HepG2 (cell line): ENCODE data around the gene KLC4. TPM values are rescaled to one million over a fixed set of nuclear protein-coding genes. Genes with fewer than 3 reads are reported as not detected.

ENCODE experiments used
- FOXK2 ChIP-seq: fragments of 450-650 bp; IDR thresholded peaks from 2 replicates; pipeline ENCODE4 v1.6.1; 2016
- FOXM1 ChIP-seq: sonication (generic); formaldehyde crosslinking; IDR thresholded peaks from 2 replicates; pipeline ENCODE4 v1.5.0; 2020; ENCODE audit warnings: missing genetic modification reagents
- GATAD2A ChIP-seq: IDR thresholded peaks from 2 replicates; pipeline ENCODE4 v1.6.1; 2016
- JUN ChIP-seq: sonication (generic); formaldehyde crosslinking; IDR thresholded peaks from 2 replicates; pipeline ENCODE4 v1.4.0; 2020; ENCODE audit warnings: mild to moderate bottlenecking, missing genetic modification reagents
- NFYB ChIP-seq: sonication (generic); formaldehyde crosslinking; IDR thresholded peaks from 2 replicates; pipeline ENCODE4 v1.4.0; 2020; ENCODE audit warnings: missing genetic modification reagents
- PHF8 ChIP-seq: sonication (generic); formaldehyde crosslinking; IDR thresholded peaks from 2 replicates; pipeline ENCODE4 v1.5.0; 2020; ENCODE audit warnings: missing genetic modification reagents
- YEATS2 ChIP-seq: sonication (generic); formaldehyde crosslinking; IDR thresholded peaks from 2 replicates; pipeline ENCODE4 v1.4.0; 2020; ENCODE audit warnings: missing genetic modification reagents, borderline replicate concordance
- ZC3H4 ChIP-seq: sonication (generic); formaldehyde crosslinking; IDR thresholded peaks from 2 replicates; pipeline ENCODE4 v1.4.0; 2020; ENCODE audit warnings: missing genetic modification reagents, borderline replicate concordance
- polyA plus RNA-seq, 8 experiments: library from polyadenylated mRNA; depleted of rRNA in 3 of 8; stranded (reverse) in 7 of 8; unstranded in 1 of 8; fragments of >200 nt; fragmentation: Illumina TruSeq in 4 of 8; extraction: Trizol in 4 of 8; gene quantifications; 2 replicates each; pipeline versions ENCODE4 v1.2.1 to v1.2.3, GENCODE V29; 2011 to 2016; ENCODE audit warnings: low read depth in 4 of 8, missing spikeins in 1 of 8, mixed read lengths in 1 of 8; ENCODE audit not compliant: insufficient read depth in 1 of 8
- total RNA-seq, 5 experiments: library from RNA; depleted of rRNA; stranded (reverse); fragments of >200 nt; fragmentation: Illumina TruSeq; extraction: Trizol; gene quantifications; 2 replicates each; pipeline ENCODE4 v1.2.3, GENCODE V29; 2016; ENCODE audit warnings: low read depth in 1 of 5
- TF ChIP-seq, protein P1 (sequence below): sonication (generic); formaldehyde crosslinking; IDR thresholded peaks from 2 replicates; pipeline ENCODE4 v1.4.0; 2020; ENCODE audit warnings: mild to moderate bottlenecking, missing genetic modification reagents
- TF ChIP-seq, protein P2 (sequence below): sonication (generic); formaldehyde crosslinking; conservative IDR thresholded peaks from 2 replicates; pipeline ENCODE4 v1.4.0; 2020; ENCODE audit warnings: missing genetic modification reagents
- TF ChIP-seq, protein P3 (sequence below): sonication (generic); formaldehyde crosslinking; IDR thresholded peaks from 2 replicates; pipeline ENCODE4 v1.4.0; 2020; ENCODE audit warnings: missing genetic modification reagents
- TF ChIP-seq, protein P4 (sequence below): IDR thresholded peaks from 2 replicates; pipeline ENCODE4 v1.6.1; 2016; ENCODE audit warnings: mild to moderate bottlenecking, missing biosample characterization, missing genetic modification reagents
- TF ChIP-seq, protein P5 (sequence below): IDR thresholded peaks from 2 replicates; pipeline ENCODE4 v1.6.1; 2012; ENCODE audit warnings: low read depth, low read length, improper control_type of control experiment

The KLC4 gene
- total and polyA plus RNA-seq, 2 of the 13 experiments (the other 11 are each of a cell fraction or from before 2014, with no cell fraction given): 45.4 to 70.4 TPM

DNA sequence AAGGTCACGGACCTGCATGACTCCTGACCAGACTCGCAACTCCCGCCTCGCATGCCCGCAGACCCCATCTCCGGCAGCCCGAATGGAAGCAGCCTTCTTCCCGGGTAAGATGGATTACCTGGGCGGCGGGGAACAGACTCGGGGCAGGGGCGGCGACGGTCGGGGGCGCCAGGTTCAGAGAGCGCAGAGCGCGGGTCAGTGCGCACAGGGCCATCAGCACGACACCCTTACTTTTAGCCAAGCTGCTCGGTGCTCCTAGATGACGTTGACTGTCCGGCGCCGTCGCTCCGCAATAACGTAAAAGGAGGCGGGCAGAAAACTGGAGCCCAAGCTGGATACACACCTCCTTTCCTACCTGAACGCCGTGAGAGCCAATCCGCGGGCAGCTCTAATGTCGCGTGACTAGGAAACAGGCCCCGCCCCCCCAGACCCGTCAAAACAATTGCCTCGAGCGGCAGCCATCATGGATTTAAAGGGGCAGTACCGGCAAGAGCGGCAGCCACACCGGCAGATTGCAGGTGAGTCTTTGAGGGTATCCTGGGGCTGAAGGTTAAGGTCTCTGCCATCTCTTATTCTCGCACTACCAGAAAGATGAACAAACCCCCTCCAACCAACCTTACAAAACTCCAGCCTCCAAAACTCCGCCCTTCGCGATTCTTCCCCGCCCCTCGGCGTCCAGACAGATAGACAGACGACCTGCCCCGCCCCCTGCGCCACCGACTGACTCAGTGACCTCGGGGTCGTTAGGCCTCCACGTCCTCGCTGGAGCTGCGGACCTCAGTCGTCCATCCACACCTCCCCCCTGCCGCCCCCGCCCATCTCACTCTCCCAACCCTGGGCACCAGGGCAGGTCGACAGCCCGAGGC lies at the start of gene KLC4, which contains the start of gene MRPL2 (continued):
- peak; percentile 85 for TF ChIP-seq PHF8 (CRISPR knock-in tag)
- TF ChIP-seq GATAD2A: 0 out of 2 replicates have a peak, but pooled peaks have one; percentile 10
- TF ChIP-seq ZC3H4: 0 out of 2 replicates have a peak, but pooled peaks have one; percentile 16
- no peak for TF ChIP-seq FOXM1
- TF ChIP-seq, protein P1, sequence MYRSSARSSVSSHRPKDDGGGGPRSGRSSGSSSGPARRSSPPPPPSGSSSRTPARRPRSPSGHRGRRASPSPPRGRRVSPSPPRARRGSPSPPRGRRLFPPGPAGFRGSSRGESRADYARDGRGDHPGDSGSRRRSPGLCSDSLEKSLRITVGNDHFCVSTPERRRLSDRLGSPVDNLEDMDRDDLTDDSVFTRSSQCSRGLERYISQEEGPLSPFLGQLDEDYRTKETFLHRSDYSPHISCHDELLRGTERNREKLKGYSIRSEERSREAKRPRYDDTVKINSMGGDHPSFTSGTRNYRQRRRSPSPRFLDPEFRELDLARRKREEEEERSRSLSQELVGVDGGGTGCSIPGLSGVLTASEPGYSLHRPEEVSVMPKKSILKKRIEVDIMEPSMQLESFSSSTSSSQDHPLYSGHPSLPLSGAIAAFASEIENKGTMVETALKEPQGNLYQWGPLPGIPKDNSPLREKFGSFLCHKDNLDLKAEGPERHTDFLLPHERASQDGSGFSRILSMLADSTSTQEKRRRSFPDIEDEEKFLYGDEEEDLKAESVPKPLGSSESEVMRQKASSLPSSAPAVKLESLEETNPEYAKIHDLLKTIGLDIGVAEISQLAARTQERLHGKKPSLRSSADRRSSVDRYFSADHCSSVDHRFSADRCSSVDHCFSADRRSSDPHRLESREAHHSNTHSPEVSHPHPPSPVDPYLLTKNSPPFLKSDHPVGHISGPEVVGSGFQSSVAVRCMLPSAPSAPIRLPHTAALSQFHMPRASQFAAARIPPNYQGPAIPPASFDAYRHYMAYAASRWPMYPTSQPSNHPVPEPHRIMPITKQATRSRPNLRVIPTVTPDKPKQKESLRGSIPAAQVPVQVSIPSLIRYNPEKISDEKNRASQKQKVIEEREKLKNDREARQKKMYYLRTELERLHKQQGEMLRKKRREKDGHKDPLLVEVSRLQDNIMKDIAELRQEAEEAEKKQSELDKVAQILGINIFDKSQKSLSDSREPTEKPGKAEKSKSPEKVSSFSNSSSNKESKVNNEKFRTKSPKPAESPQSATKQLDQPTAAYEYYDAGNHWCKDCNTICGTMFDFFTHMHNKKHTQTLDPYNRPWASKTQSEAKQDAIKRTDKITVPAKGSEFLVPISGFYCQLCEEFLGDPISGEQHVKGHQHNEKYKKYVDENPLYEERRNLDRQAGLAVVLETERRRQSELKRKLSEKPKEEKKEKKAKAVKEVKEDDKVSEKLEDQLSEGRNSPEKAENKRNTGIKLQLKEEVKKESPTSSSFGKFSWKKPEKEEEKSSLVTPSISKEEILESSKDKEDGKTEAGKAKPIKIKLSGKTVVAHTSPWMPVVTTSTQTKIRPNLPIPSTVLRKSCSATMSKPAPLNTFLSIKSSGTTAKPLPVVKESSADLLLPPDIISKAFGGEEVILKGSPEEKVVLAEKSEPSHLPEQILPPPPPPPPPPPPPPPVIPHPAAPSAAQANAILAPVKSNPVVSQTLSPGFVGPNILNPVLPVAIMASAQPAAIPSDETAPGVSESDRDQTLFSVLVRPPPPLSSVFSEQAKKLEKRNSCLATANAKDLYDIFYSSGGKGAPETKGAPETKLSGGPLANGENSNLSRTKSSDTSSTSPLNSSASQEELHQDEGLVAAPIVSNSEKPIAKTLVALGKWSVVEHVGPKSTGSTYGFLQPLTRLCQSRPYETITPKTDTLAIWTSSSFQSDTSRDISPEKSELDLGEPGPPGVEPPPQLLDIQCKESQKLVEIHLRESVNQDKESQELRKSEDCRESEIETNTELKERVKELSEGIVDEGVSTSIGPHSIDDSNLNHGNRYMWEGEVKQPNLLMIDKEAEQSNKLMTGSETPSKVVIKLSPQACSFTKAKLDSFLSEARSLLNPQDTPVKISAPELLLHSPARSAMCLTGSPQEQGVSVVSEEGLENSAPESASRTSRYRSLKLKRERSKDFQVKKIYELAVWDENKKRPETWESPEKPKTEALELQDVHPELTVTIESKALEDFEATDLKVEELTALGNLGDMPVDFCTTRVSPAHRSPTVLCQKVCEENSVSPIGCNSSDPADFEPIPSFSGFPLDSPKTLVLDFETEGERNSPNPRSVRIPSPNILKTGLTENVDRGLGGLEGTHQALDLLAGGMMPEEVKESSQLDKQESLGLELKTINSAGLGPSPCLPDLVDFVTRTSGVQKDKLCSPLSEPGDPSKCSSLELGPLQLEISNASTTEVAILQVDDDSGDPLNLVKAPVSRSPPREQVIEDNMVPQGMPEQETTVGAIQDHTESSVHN (CRISPR knock-in tag): no peak
- peak; percentile 83 for TF ChIP-seq FOXK2
- TF ChIP-seq YEATS2: peak; percentile 95
- TF ChIP-seq, protein P2, sequence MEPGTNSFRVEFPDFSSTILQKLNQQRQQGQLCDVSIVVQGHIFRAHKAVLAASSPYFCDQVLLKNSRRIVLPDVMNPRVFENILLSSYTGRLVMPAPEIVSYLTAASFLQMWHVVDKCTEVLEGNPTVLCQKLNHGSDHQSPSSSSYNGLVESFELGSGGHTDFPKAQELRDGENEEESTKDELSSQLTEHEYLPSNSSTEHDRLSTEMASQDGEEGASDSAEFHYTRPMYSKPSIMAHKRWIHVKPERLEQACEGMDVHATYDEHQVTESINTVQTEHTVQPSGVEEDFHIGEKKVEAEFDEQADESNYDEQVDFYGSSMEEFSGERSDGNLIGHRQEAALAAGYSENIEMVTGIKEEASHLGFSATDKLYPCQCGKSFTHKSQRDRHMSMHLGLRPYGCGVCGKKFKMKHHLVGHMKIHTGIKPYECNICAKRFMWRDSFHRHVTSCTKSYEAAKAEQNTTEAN: 0 out of 2 replicates have a peak, but pooled peaks have one; percentile 48
- TF ChIP-seq NFYB: peak; percentile 83
- TF ChIP-seq, protein P3, sequence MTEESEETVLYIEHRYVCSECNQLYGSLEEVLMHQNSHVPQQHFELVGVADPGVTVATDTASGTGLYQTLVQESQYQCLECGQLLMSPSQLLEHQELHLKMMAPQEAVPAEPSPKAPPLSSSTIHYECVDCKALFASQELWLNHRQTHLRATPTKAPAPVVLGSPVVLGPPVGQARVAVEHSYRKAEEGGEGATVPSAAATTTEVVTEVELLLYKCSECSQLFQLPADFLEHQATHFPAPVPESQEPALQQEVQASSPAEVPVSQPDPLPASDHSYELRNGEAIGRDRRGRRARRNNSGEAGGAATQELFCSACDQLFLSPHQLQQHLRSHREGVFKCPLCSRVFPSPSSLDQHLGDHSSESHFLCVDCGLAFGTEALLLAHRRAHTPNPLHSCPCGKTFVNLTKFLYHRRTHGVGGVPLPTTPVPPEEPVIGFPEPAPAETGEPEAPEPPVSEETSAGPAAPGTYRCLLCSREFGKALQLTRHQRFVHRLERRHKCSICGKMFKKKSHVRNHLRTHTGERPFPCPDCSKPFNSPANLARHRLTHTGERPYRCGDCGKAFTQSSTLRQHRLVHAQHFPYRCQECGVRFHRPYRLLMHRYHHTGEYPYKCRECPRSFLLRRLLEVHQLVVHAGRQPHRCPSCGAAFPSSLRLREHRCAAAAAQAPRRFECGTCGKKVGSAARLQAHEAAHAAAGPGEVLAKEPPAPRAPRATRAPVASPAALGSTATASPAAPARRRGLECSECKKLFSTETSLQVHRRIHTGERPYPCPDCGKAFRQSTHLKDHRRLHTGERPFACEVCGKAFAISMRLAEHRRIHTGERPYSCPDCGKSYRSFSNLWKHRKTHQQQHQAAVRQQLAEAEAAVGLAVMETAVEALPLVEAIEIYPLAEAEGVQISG (CRISPR knock-in tag): peak; percentile 89
- TF ChIP-seq JUN: peak; percentile 57
- TF ChIP-seq, protein P4, sequence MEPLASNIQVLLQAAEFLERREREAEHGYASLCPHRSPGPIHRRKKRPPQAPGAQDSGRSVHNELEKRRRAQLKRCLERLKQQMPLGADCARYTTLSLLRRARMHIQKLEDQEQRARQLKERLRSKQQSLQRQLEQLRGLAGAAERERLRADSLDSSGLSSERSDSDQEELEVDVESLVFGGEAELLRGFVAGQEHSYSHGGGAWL (CRISPR knock-in tag): peak; percentile 45; the same call in 1 of the 2 replicates
- TF ChIP-seq, protein P5, sequence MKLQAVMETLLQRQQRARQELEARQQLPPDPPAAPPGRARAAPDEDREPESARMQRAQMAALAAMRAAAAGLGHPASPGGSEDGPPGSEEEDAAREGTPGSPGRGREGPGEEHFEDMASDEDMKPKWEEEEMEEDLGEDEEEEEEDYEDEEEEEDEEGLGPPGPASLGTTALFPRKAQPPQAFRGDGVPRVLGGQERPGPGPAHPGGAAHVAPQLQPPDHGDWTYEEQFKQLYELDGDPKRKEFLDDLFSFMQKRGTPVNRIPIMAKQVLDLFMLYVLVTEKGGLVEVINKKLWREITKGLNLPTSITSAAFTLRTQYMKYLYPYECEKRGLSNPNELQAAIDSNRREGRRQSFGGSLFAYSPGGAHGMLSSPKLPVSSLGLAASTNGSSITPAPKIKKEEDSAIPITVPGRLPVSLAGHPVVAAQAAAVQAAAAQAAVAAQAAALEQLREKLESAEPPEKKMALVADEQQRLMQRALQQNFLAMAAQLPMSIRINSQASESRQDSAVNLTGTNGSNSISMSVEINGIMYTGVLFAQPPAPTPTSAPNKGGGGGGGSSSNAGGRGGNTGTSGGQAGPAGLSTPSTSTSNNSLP: no peak; the same call in 1 of the 2 replicates
